SK-N-SH treated with all-trans-retinoic acid at 6 μM for 48 hours (cell line): ENCODE results near the gene PRPF19.

Experiments used
- ATAC-seq: fragments of 200-7000 bp; cut with Tn5 transposase; 3 replicates; pipeline ENCODE4 v1.9.1; 2020; ENCODE audit warnings: mild to moderate bottlenecking, moderate library complexity
- ARNTL ChIP-seq: fragments of 450-650 bp; formaldehyde crosslinking; IDR thresholded peaks from 2 replicates; pipeline ENCODE4 v1.5.0; 2020; ENCODE audit warnings: low read depth, mild to moderate bottlenecking, moderate library complexity, borderline replicate concordance
- CSDC2 ChIP-seq: fragments of 250-450 bp; sonication (Bioruptor Pico); IDR thresholded peaks from 2 replicates; pipeline ENCODE4 v1.5.0; 2020; ENCODE audit warnings: mild to moderate bottlenecking, moderate library complexity
- ESRRG ChIP-seq: fragments of 250-450 bp; sonication (Bioruptor Pico); IDR thresholded peaks from 2 replicates; pipeline ENCODE4 v1.6.1; 2021; ENCODE audit warnings: mild to moderate bottlenecking
- GLIS3 ChIP-seq: fragments of 250-450 bp; sonication (Bioruptor Pico); IDR thresholded peaks from 2 replicates; pipeline ENCODE4 v1.5.0; 2020; ENCODE audit warnings: mild to moderate bottlenecking, moderate library complexity
- ISL1 ChIP-seq: fragments of 250-450 bp; sonication (Bioruptor Pico); IDR thresholded peaks from 2 replicates; pipeline ENCODE4 v2.1.2; 2022; ENCODE audit warnings: mild to moderate bottlenecking, moderate library complexity
- OSR1 ChIP-seq: fragments of 250-450 bp; sonication (Bioruptor Pico); IDR thresholded peaks from 2 replicates; pipeline ENCODE4 v1.8.0; 2022; ENCODE audit warnings: moderate library complexity, mild to moderate bottlenecking, inconsistent platforms
- PPARA ChIP-seq: fragments of 250-450 bp; sonication (Bioruptor Pico); IDR thresholded peaks from 2 replicates; pipeline ENCODE4 v1.5.0; 2020; ENCODE audit warnings: mild to moderate bottlenecking, borderline replicate concordance
- RARB ChIP-seq: fragments of 250-450 bp; sonication (Bioruptor Pico); IDR thresholded peaks from 2 replicates; pipeline ENCODE4 v1.8.0; 2021; ENCODE audit warnings: mild to moderate bottlenecking, moderate library complexity
- SNAI2 ChIP-seq: fragments of 250-450 bp; sonication (Bioruptor Pico); IDR thresholded peaks from 2 replicates; pipeline ENCODE4 v1.5.0; 2020; ENCODE audit warnings: mild to moderate bottlenecking, moderate library complexity
- TCF4 ChIP-seq: fragments of 250-450 bp; sonication (Bioruptor Pico); IDR thresholded peaks from 2 replicates; pipeline ENCODE4 v1.8.0; 2021; ENCODE audit warnings: mild to moderate bottlenecking, moderate library complexity, borderline replicate concordance
- TOX ChIP-seq: fragments of 250-450 bp; sonication (Bioruptor Pico); IDR thresholded peaks from 2 replicates; pipeline ENCODE4 v1.8.0; 2021; ENCODE audit warnings: mild to moderate bottlenecking, moderate library complexity, borderline replicate concordance
- ZC3H10 ChIP-seq: fragments of 250-450 bp; sonication (Bioruptor Pico); IDR thresholded peaks from 2 replicates; pipeline ENCODE4 v1.5.1; 2021; ENCODE audit warnings: mild to moderate bottlenecking, moderate library complexity
- ZFP3 ChIP-seq: fragments of 250-450 bp; sonication (Bioruptor Pico); IDR thresholded peaks from 2 replicates; pipeline ENCODE4 v1.5.0; 2020; ENCODE audit warnings: mild to moderate bottlenecking, moderate library complexity
- ZFP30 ChIP-seq: fragments of 450-650 bp; formaldehyde crosslinking; IDR thresholded peaks from 2 replicates; pipeline ENCODE4 v1.5.0; 2022; ENCODE audit warnings: mild to moderate bottlenecking, moderate library complexity
- ZNF565 ChIP-seq: fragments of 450-650 bp; formaldehyde crosslinking; conservative IDR thresholded peaks from 2 replicates; pipeline ENCODE4 v1.5.0; 2020; ENCODE audit warnings: low read depth, mild to moderate bottlenecking, moderate library complexity
- ZNF8 ChIP-seq: fragments of 450-650 bp; formaldehyde crosslinking; IDR thresholded peaks from 2 replicates; pipeline ENCODE4 v1.5.0; 2020; ENCODE audit warnings: mild to moderate bottlenecking, moderate library complexity
- TF ChIP-seq, protein P1 (sequence below): fragments of 250-450 bp; sonication (Bioruptor Pico); IDR thresholded peaks from 2 replicates; pipeline ENCODE4 v1.5.1; 2020; ENCODE audit warnings: low read depth, mild to moderate bottlenecking, moderate library complexity
- TF ChIP-seq, protein P2 (sequence below): fragments of 250-450 bp; sonication (Bioruptor Pico); IDR thresholded peaks from 2 replicates; pipeline ENCODE4 v1.8.0; 2021; ENCODE audit warnings: low read depth, mild to moderate bottlenecking, moderate library complexity, borderline replicate concordance
- TF ChIP-seq, protein P3 (sequence below): fragments of 250-450 bp; sonication (Bioruptor Pico); IDR thresholded peaks from 2 replicates; pipeline ENCODE4 v1.8.0; 2020; ENCODE audit warnings: mild to moderate bottlenecking, moderate library complexity, borderline replicate concordance
- TF ChIP-seq, protein P4 (sequence below): fragments of 250-450 bp; sonication (Bioruptor Pico); IDR thresholded peaks from 2 replicates; pipeline ENCODE4 v1.5.0; 2020; ENCODE audit warnings: mild to moderate bottlenecking, moderate library complexity

The PRPF19 gene

DNA sequence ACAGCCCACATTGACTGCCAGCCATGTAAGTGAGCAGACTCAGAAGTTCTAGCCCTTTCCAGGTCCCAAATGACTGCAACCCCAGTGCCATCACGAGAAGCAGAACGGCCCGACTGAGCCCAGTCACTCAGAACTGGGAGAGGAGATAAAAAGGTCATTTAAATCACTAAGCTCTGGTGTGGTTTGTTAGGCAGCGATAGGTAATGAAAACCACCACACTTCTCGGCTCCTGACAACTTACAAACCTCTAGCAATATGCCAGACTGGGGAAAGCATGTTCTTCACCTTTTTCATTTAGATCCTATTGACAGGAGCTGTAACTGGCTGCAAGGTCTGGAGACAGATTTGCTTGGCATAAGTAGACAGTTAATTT is 38.9 kb upstream of the PRPF19 start (continued):
- TF ChIP-seq, protein P1, sequence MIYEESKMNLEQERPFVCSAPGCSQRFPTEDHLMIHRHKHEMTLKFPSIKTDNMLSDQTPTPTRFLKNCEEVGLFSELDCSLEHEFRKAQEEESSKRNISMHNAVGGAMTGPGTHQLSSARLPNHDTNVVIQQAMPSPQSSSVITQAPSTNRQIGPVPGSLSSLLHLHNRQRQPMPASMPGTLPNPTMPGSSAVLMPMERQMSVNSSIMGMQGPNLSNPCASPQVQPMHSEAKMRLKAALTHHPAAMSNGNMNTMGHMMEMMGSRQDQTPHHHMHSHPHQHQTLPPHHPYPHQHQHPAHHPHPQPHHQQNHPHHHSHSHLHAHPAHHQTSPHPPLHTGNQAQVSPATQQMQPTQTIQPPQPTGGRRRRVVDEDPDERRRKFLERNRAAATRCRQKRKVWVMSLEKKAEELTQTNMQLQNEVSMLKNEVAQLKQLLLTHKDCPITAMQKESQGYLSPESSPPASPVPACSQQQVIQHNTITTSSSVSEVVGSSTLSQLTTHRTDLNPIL (CRISPR knock-in tag): no peak
- TF ChIP-seq SNAI2 (CRISPR knock-in tag): no peak
- no peak for TF ChIP-seq TOX
- TF ChIP-seq ZNF8 (CRISPR knock-in tag): no peak

DNA sequence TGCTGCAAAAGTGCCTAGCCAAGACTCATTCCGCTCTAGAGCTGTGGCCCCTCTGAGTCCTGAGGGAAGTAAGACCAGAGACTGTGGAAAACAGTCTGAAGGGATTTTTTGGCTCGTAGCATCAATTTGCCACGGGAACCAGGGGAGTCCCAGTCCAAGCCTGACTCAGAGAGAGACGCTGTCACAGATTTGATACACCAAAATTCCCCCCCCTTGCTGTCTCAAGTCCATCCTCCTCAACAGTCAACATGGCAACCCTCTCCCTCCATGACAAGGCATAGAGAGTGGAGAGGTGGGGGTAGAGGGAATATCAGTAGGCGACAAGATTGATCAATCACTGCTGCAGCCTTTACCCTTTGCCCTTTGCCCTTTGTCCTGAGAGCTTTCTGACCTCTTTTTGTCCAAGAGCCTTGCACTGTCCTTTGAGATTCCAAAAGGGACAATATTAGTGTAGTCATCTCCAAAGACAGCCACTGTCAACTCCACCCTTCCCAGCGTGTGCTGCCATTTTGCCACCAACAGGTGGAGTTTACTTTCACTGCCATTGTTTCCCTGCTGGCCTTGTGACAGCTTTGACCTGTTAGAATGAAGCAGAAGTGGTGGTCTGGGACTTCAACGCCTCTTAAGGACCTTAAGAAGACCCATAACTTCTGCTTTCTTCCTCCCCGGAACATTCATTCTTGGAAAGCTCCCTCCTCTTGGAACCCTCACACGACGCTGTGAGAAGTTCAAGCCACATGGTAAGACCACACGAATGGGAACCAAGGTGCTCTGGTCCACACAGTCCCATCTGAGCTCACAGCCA is 38.3 kb upstream of the PRPF19 start:
- ATAC-seq: no peak
- TF ChIP-seq RARB (CRISPR knock-in tag) (no peak), CSDC2 (CRISPR knock-in tag) (no peak), PPARA (CRISPR knock-in tag) (no peak), GLIS3 (no peak), TOX (no peak), ZFP30 (no peak), ARNTL (CRISPR knock-in tag) (no peak), ZNF565 (CRISPR knock-in tag) (no peak), ZC3H10 (CRISPR knock-in tag) (no peak), ZNF8 (CRISPR knock-in tag) (no peak), ZFP3 (CRISPR knock-in tag) (no peak), TCF4 (CRISPR knock-in tag) (no peak), ESRRG (CRISPR knock-in tag) (no peak), OSR1 (CRISPR knock-in tag) (no peak), SNAI2 (CRISPR knock-in tag) (no peak)
- TF ChIP-seq, protein P1 (CRISPR knock-in tag): no peak
- TF ChIP-seq, protein P2, sequence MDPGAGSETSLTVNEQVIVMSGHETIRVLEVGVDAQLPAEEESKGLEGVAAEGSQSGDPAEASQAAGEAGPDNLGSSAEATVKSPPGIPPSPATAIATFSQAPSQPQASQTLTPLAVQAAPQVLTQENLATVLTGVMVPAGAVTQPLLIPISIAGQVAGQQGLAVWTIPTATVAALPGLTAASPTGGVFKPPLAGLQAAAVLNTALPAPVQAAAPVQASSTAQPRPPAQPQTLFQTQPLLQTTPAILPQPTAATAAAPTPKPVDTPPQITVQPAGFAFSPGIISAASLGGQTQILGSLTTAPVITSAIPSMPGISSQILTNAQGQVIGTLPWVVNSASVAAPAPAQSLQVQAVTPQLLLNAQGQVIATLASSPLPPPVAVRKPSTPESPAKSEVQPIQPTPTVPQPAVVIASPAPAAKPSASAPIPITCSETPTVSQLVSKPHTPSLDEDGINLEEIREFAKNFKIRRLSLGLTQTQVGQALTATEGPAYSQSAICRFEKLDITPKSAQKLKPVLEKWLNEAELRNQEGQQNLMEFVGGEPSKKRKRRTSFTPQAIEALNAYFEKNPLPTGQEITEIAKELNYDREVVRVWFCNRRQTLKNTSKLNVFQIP (CRISPR knock-in tag): no peak
- TF ChIP-seq, protein P3, sequence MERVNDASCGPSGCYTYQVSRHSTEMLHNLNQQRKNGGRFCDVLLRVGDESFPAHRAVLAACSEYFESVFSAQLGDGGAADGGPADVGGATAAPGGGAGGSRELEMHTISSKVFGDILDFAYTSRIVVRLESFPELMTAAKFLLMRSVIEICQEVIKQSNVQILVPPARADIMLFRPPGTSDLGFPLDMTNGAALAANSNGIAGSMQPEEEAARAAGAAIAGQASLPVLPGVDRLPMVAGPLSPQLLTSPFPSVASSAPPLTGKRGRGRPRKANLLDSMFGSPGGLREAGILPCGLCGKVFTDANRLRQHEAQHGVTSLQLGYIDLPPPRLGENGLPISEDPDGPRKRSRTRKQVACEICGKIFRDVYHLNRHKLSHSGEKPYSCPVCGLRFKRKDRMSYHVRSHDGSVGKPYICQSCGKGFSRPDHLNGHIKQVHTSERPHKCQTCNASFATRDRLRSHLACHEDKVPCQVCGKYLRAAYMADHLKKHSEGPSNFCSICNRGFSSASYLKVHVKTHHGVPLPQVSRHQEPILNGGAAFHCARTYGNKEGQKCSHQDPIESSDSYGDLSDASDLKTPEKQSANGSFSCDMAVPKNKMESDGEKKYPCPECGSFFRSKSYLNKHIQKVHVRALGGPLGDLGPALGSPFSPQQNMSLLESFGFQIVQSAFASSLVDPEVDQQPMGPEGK (CRISPR knock-in tag): no peak

DNA sequence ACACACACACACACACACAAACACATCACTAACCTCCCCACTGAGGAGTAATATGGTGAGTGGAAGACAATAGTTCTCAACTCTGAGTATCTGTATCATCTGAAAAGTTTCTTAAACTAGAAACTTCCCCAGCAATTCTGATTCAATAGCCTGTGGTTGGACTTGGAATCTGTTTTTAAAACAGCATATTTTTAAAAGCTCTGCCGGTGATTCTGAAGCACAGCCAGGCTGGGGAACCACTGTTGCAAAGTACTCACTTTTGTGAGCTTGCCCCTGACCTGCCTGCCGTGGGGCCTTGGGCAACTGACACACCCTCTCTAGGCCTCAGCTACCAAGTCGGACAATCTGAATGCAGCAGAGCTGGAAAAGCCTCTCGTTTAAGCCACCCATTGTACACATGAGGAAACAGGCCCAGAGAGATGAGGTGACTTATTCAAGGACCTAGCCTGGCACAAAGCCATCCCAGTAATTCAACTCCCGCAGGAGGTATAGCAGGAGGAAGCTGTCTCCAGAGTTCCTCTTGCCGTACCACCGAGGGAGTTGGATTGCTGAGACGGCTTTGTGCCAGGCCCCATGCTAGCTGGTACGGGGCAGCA is 36.7 kb upstream of the PRPF19 start:
- TF ChIP-seq ZNF8 (CRISPR knock-in tag): no peak
- TF ChIP-seq, protein P4, sequence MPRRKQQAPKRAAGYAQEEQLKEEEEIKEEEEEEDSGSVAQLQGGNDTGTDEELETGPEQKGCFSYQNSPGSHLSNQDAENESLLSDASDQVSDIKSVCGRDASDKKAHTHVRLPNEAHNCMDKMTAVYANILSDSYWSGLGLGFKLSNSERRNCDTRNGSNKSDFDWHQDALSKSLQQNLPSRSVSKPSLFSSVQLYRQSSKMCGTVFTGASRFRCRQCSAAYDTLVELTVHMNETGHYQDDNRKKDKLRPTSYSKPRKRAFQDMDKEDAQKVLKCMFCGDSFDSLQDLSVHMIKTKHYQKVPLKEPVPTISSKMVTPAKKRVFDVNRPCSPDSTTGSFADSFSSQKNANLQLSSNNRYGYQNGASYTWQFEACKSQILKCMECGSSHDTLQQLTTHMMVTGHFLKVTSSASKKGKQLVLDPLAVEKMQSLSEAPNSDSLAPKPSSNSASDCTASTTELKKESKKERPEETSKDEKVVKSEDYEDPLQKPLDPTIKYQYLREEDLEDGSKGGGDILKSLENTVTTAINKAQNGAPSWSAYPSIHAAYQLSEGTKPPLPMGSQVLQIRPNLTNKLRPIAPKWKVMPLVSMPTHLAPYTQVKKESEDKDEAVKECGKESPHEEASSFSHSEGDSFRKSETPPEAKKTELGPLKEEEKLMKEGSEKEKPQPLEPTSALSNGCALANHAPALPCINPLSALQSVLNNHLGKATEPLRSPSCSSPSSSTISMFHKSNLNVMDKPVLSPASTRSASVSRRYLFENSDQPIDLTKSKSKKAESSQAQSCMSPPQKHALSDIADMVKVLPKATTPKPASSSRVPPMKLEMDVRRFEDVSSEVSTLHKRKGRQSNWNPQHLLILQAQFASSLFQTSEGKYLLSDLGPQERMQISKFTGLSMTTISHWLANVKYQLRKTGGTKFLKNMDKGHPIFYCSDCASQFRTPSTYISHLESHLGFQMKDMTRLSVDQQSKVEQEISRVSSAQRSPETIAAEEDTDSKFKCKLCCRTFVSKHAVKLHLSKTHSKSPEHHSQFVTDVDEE (CRISPR knock-in tag): no peak
- no peak for TF ChIP-seq ZNF565 (CRISPR knock-in tag)
- TF ChIP-seq ISL1 (CRISPR knock-in tag): no peak
- TF ChIP-seq ZC3H10 (CRISPR knock-in tag): no peak
- TF ChIP-seq, protein P3 (CRISPR knock-in tag): no peak
- no peak for TF ChIP-seq OSR1 (CRISPR knock-in tag)
- no peak for ATAC-seq
